COLO829 (cell line): ENCODE measurements around the gene STRIP2.
"Not testable (repeated sequence)": the region's sequence is repeated elsewhere in the genome, so short reads cannot be mapped to it uniquely, and the experiment has no call there.

Experiments used
- DNase-seq: peaks from one replicate; pipeline ENCODE4 v3.0.0; 2012; ENCODE audit warnings: low spot score

STRIP2 gene

DNA sequence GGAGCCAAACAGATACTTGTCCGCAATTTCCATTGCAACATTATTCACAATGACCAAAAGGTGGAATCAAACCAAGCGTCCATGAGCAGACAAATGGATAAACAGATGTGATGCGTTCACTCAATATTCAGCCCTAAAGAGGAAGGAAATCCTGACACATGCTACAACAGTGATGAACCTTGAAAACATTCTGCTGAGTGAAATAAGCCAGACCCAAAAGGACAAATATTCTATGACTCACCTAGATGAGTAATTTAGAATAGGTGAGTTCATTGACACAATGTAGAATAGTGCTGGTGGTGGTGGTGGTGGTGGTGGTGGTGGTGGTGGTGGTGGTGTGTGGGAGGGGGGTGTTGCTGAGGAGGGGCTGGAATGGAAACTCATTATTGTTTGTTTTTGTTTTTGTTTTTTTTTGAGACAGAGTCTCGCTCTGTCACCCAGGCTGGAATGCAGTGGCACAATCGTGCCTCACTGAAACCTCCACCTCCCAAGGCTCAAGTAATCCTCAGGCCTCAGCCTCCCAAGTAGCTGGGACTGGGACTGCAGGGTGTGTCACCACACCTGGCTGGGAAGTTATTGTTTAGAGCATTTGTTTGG, 96.7 kb downstream of the STRIP2 start:
- DNase-seq = no peak

DNA sequence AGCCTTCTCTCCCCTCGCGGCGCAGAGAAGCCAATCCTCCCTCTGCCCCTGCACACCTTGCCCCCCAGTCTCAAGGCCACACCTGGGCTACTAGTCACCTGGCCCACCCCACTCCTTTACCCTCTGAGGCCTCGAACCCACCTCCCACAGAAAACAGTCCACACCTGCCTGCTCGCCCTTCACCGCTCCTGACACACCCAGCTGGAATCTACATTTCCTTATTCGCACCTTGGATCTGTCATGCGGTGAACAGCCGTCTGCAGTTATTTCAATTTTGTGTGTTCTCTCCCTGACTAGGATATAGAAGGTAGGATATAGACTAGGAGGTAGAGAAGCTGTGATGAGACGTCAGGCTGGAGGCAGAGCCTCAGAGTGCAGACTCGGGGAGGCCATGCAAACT, 97.5 kb downstream of the STRIP2 start:
- DNase-seq = no peak

DNA sequence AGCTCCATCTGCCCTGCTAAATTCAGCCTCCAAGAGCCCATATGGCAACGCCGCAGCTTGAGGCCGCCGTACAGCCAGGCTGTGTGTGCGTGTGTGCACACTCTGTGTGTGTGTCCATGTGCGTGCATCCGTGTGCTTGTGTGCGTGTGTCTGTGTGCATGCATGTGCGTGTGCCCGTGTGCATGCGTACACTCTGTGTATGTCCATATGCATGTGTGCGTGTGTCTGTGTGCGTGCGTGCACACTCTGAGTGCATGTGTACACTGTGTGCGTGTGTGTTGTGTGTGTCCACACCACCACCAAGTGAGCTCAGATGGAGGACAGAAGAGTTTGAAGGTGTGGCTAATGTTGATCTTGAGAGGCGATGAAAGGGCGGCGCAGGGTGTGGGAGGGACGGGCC, 98.1 kb downstream of the STRIP2 start:
- DNase-seq = no peak

DNA sequence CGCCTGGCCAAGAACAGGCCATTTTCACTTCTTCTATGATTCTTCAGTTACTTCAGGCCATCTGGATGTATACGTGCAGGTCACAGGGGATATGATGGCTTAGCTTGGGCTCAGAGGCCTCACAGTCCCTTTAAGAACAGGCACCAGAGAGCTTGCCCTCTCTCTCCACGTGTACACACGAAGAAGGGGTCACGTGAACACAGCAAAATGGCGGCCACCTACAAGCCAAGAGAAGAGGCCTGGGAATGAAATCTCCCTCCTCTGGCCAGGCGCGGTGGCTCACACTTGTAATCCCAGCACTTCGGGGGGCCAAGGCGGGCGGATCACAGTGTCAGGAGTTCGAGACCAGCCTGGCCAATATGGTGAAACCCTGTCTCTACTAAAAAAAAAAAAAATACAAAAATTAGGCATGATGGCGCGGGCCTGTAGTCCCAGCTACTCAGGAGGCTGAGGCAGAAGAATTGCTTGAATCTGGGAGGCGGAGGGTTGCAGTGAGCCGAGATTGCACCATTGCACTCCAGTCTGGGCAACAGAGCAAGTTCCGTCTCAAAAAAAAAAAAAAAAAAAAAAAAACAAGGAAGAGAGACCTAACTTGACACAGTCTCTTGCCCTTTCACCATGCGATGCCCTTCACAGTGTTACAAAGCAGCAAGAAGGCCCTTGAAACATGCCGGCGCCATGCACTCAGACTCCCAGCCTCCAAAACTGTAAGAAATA, 100.5 kb downstream of the STRIP2 start:
- DNase-seq = not testable (repeated sequence)

DNA sequence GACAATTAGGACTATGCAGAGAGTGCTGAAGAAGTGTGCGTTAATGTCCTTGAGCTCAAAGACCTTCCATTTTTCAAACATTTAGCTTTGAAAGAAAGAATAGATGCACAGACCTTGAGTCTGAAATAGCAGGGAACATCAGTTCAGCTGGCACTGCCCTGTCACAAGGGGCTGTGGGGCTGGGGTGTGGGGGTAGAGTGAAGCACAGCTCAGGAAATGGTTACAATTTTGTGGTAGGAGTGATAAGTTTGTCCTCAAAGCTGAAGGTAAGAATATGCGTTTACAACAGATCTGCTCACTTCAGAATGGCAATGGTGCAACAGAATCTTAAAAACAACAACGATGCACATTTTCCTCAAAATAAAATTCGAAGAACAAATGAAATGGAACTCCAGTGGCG, 101.7 kb downstream of the STRIP2 start:
- no peak for DNase-seq

DNA sequence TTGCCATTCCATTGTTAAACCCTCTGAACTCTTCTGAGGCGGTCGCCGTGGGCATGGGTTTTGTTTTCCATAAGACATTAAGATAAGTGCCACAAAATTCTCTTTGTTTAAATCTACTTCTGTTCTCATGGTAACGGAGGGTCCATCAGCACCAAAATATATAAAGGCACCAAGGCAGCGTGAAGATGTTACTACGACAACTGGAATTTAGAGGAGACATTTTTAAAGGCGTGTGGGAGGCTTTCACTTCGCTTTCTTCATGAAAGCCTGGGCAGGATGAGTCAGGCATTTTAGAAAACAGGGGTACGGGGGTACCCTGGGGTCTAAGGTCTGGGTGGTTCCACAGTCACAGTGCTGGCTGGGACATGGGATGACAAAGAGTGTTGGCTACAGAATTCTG, 102.1 kb downstream of the STRIP2 start:
- no peak for DNase-seq
